GM21360 (cell line): ENCODE measurements around the gene DR1.
"Not testable (repeated sequence)": the region's sequence is repeated elsewhere in the genome, so short reads cannot be mapped to it uniquely, and the experiment has no call there.

Source experiments
- ATAC-seq: cut with Tn5 transposase; IDR thresholded peaks from one replicate; pipeline ENCODE4 v1.9.1; 2021; ENCODE audit warnings: mild to moderate bottlenecking, moderate library complexity; ENCODE audit not compliant: unreplicated experiment

DR1 gene

DNA sequence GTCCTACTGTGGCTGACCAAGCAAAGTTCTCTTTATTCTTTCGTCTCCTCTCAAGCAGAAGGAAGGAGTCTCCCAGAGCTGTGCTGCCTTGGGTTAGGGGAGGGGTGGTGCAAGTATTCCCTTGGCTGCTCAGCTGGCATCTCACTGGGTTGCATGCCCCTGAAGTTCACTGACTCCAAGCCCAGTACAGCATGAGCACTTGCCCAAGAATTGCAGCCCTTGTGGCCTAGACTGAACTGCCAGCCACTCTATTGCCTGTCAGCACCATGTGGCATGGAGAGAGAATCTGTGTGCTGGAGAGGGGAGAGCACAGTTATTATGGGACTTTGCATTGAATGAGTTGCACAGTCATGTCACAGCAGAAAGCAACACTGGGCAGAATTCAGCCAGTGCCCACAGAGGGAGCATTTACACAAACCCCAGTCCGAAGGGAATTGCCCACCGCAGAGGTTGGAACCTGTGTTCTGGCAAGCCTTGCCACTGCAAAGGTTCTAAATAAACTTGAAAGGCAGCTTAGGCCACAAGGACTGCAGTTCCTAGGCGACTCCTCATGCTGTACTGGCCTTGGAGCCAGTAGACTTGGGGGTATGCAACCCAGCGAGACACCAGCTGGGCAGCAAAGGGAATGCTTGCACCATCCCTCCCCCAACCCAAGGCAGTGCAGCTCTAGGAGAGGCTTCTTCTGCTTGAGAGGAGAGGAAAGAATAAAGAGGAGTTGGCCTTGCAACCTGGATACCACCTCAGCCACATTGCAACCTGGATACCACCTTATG, 28.8 kb downstream of the DR1 start:
- ATAC-seq = no peak

DNA sequence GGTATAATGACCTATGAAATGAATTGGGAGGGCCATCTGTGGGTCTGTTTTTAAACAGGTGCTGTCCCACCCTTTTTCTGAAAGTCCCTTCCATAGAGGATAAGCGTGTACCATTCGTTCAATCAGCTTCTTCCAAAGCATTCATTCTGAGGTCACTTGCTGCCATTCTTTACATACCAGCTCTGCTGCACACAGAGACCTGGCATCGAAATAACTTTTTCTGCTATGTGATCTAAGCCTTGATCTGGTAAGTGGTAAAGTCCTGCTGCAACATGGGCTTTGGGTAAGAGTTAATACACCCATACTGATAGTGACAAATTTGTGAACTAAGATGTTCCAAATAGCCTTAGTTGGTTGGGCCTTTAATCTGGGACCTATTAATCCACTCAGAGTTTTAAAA, 38.9 kb downstream of the DR1 start:
- no peak for ATAC-seq

DNA sequence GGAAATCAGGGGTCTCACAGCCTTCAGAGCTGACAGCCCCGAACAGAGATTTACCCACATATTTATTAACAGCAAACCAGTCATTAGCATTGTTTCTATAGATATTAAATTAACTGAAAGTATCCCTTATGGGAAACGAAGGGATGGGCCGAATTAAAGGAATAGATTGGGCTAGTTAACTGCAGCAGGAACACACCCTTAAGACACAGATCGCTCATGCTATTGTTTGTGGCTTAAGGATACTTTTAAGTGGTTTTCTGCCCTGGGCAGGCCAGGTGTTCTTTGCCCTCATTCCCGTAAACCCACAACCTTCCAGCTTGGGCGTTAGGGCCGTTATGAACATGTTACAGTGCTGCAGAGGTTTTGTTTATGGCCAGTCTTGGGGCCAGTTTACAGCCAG, 40.6 kb downstream of the DR1 start:
- ATAC-seq = not testable (repeated sequence)

DNA sequence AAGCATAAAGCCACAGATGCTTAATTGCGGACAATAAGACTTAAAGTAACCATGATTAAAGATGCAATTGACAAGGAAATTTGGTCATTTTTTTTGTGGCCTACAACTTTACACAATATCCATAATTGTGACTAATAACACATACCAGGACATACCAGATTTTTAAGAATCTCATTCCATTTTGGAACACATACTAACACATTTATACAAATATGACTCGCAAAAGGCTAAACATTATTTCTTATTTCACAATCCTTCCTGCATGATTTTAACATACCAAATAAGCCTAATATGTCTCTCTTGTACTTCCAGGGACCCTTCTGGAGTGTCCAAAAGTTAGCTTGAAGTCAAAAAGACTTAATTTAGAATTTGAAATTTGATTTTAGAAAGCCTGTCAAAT, 48.8 kb downstream of the DR1 start:
- no peak for ATAC-seq

DNA sequence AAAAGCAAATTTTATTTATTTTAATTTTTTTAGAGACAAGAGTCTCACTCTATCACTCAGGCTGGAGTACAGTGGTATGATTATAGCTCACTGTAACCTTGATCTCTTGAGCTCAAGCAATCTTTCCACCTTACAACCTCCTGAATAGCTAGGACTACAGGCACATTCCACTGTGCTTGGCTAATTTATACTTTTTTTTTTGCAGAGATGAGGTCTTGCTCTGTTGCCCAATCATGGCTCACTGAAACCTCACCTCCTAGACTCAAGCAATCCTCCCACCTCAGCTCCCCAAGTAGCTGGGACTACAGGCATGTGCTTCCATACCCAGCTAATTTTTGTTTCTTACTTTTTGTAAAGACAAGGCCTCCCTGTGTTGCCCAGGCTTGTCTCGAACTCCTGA, 49.5 kb downstream of the DR1 start:
- ATAC-seq = no peak

DNA sequence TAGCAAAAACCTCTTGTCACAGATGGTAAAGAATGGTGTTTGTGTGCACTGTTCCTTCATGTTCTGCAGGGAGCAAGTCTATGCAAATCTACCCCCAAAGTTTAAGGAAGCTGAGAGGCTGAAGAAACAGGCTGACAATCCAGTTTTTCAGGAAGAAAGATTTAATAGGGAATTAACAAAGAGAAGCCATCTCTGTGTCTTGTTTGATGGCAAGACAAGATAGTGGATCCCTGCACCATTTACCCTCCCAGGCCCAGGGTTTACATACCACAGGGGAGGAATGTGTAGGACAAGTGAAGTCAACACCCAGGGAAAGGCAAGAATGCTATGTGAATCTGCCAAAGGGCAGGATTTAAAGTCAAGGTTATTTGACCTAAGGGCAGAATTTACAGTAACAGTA, 54.1 kb downstream of the DR1 start:
- no peak for ATAC-seq

DNA sequence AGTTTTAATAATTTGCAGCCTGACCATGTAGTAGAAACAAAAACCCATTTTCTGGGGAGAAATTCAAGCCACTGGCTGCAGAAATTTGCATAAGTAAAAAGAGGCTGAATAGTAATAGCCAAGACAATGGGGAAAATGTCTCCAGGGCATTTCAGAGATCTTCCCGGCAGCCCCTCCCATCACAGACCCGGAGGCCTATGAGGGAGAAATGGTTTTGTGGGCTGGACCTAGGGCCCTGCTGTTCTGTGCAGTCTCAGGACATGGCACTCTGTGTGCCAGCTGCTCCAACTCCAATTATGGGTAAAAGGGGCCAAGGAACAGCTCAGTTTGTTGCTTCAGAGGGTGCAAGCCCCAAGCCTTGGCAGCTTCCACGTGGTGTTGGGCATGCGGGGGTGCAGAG, 62.5 kb downstream of the DR1 start:
- ATAC-seq = no peak

DNA sequence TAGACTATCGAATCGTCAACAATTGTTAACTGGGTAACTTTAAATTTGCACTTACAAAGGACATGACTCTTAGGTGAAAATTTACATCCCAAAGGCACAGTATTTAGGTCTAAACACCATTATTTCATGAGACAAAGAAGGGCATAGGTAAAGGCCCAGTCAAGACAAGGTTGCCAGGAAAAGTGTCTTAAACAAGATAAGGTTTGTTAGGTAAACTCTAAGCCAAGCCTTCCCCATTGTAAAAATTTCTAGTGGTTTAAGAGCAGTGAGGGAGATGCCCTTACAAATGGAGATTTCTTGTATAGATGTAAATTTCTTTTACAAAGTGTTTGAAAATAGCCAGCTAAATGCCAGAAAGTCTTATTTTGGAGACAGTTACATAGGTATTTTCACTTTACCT, 65.3 kb downstream of the DR1 start:
- no peak for ATAC-seq

DNA sequence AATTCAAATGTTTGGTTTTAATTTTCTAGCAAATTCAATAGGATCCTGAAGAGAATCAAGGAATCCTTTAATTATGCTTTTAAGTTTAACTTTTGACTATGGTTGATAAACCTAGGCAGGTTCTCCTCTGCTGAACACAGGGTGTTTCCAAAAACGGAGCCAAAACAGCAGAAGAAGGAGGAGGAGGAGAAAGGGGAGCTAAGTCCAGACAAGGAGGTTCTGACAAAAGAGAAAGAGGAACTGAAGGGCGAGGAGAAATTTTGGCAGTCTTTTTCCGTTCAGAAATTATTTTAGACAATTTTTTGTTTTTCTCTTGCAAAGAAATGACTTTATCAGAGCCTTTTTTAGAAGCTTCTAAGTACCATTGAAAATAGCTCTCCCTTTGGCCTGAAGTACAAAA, 69.0 kb downstream of the DR1 start:
- ATAC-seq = no peak

DNA sequence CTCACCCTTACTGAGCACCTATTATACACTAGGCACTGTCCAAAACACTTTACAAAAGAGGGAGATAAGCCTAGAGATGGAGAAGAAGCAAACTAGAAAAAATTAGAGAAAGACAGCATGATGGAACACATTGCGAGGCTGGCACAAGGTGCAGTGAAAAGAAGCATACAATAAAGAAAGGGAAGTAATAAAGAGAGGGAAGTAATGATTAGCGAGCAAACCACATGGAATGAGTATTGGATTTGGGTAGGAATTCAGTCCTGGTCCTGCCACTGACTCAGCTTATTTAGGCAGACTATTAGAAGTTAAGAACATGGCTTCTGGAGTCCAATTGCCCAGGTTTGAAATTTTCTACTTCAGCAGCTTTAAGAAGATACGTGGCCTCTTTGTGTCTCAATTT, 69.6 kb downstream of the DR1 start:
- ATAC-seq = no peak

DNA sequence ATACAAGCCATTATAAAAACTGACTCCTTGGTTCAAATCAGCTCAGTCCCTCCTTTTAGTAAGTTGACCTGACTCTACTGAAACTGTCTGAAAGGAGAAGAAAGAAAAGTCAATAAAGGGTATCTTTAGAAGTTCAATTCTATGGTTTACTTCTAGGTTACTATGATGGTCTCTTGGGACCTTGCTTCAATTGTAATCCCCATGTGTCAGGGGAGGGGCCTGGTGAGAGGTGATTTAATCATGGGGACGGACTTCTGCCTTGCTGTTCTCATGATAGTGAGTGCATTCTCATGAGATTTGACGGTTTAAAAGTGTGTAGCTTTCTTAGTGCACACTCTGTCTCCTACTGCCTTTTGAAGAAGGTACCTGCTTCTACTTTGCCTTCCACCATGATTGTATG, 70.5 kb downstream of the DR1 start:
- ATAC-seq = no peak
